HS-5 (cell line): ENCODE results near the gene C1QC.

Experiments
- DNase-seq: peaks from one replicate; pipeline ENCODE4 v3.0.0-alpha.2; 2012; ENCODE audit warnings: low read depth

The C1QC gene

DNA sequence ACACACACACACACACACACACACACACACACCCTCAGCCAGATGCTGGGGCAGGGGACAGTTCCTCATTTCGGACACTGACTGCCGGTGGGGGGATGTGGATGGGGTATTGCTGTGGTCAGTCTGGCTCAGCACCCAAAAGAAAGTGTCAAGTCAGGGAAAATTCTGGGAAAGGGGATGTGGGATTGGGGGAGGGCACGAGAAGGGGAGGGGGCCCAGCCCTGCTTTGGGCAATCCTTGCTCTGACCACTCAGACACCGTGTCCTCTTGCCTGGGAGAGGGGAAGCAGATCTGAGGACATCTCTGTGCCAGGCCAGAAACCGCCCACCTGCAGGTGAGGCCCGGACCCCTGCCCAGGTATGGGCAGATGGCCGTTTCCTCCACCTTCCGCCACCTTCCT, at the start of gene C1QC:
TSS of gene C1QC (plus strand) at position 253 of the 400 bp plus-strand sequence. CDS start 391 bp downstream, outside the sequence.
- no peak for DNase-seq

GRCh38 chr1:22594396-22594795, 49.0 kb upstream of the C1QC start:
- no peak for DNase-seq

DNA sequence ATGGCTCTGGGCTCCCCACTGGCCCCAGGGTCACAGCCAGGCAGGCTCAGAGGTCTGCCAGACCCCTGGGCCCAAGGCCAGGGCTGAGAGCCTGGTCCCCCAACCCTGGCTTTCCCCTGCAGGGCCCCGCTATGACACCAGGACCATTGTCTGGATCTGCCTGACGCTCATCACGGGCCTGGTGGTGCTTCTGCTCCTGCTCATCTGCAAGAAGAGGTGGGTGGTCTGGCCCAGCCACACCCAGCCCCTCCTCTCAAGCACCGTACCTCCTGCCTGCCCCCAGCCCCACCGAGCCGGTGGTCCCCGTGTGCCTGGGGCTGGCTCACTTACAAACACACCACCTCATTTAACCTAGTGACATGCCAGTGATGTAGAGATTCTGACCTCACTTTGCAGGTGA, 48.3 kb upstream of the C1QC start:
- DNase-seq: no peak

DNA sequence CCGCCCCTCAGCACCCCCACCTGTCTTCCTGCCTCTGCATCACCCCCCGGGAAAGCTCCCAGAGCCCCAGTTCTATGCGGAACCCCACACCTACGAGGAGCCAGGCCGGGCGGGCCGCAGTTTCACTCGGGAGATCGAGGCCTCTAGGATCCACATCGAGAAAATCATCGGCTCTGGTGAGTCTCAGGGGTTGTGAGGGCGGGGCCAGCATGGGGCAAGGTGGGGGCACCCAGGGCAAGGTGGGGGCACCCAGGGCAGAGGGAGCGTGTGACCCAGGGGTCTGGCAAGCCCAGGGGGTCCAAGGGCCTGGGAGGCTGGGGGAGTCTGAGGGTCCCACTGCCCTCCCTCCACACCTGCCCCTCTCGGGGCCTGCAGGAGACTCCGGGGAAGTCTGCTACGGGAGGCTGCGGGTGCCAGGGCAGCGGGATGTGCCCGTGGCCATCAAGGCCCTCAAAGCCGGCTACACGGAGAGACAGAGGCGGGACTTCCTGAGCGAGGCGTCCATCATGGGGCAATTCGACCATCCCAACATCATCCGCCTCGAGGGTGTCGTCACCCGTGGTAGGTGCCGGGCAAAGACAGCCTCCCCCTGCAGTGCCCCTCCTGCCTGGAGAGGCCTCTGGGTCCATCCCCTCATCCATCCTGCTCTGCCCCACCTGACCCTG, 46.0 kb upstream of the C1QC start:
- no peak for DNase-seq

DNA sequence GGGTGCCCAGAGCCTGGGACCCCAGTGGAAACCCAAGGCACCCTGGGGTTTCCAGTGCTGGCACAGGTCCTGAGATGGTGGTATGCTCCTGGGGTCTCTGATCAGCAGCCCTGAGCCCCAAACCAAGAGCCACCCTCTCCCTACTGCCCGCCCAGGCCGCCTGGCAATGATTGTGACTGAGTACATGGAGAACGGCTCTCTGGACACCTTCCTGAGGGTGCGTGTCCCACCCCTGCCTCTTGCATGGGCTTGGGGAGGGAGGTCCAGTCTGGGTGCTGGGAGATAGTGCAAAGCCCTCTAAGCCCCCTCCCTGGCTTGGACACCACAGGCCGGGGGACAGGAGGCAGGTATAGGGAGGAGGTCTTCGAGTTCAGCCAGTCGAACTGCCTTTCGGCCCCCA, 45.4 kb upstream of the C1QC start:
- DNase-seq: no peak

DNA sequence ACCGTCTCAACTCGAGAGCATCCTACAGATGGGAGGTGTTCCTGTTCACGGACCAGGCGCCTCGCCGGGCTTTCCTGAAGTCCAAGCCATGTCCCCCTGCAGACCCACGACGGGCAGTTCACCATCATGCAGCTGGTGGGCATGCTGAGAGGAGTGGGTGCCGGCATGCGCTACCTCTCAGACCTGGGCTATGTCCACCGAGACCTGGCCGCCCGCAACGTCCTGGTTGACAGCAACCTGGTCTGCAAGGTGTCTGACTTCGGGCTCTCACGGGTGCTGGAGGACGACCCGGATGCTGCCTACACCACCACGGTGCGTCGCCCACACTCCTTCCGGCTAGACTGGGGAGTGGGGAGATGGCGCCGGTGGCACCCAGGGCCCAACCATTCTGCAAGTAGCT, 44.7 kb upstream of the C1QC start:
- DNase-seq: no peak

GRCh38 chr1:22600071-22600816, 43.2 kb upstream of the C1QC start:
- DNase-seq: no peak

GRCh38 chr1:22600817-22601605, 42.4 kb upstream of the C1QC start:
- no peak for DNase-seq

DNA sequence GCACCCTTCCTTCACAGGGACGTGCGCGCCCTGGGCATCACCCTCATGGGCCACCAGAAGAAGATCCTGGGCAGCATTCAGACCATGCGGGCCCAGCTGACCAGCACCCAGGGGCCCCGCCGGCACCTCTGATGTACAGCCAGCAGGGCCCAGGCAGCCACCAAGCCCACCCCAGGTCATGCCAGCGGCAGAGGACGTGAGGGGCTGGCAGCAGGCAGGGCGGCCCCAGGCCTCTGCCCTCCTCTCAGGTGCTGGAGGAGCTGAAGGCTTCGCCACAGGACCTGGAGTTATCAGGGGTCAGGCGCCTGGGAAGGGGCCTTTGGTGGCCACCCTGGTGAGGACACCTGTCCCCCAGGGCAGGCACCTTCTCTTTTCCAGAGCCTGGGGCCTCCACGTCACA, 41.8 kb upstream of the C1QC start:
- DNase-seq: no peak

- DNase-seq: no peak
Measured at GRCh38 chr1:22602060-22602740, 41.2 kb upstream of the C1QC start.

- no peak for DNase-seq
Measured at GRCh38 chr1:22606161-22606560, 37.3 kb upstream of the C1QC start.

GRCh38 chr1:22607154-22607553, 36.3 kb upstream of the C1QC start:
- DNase-seq: no peak

DNA sequence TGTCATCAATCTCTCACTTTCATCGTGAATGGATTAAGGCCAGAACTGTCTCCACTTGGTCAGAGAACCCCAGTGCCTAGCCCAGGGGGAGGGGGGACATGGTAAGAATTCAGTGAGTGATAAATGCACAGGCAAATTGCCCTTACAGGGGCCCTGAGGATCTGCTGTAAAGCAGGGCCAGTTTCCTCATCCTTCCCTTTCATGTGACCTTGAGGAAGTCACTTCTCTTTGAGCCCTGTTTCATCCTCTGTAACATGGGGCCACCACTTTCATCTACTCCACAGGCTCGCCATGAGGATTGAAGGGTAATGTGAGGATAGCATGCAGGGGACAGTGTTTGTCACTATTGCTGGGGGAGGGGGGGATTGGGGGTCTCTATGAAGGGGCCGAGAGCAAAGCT, 35.1 kb upstream of the C1QC start:
- no peak for DNase-seq

- no peak for DNase-seq
Measured at GRCh38 chr1:22609291-22609690, 34.1 kb upstream of the C1QC start.

- DNase-seq: no peak
Measured at GRCh38 chr1:22611530-22611947, 31.9 kb upstream of the C1QC start.

DNA sequence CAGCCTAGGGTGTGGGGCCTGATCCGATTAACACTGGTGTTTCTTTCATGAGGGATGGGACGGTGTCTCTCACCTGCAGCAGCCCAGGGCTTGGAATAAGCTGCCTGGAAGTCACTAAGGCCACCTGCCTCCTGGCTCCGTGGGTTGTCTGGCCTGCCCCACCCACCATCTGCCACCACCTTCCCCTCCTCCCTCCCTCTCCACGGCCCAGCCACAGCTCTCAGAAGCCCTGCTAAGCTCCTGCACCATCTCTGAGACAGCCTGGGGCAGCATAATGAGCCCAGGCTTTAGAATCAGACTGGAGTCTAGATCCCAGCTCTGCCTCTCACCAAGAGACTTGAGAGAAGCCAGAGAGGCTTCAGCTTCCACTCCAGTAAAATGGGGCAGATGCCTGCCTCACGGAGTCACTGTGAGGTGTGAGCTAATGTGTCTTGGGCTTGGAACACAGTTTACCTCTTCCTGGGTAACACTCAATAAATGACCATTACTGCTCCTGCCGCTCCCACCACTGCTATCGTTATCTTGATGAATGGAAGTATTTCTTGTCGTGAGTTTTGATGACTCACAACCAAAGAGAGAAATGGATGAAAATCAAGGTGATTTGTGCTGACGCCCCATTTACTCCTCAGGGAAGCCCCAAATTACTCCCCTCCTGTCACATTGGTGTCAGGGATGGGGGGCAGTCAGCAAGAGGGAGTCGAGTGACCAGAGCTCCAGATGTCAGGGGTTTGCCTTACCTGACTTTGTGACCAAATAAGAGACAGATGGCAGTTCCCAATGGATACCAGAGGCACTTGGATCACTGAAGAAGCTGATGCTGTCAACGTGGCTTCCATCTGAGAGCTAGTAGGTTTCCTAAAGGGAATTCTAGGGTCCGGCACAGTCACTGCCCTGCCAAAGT, 30.5 kb upstream of the C1QC start:
- DNase-seq: no peak

DNA sequence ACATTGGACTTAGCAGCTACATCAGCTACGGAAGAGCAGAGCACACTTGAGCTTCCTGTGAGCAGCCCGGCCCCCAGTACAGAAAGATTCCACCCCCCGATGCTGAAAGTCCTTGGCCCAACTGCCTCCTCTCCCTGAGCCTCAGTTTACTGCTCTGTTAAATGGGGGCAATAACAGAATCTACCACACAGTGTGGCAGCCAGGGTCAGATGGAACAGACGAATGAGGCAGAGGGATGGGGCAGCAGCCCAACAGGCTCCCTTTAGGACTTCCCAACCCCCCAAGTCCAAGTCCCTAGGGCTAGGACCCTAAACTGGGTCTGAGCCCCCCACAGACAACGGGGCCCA, 29.9 kb upstream of the C1QC start:
- DNase-seq: no peak

GRCh38 chr1:22613951-22614350, 29.5 kb upstream of the C1QC start:
- DNase-seq: no peak

DNA sequence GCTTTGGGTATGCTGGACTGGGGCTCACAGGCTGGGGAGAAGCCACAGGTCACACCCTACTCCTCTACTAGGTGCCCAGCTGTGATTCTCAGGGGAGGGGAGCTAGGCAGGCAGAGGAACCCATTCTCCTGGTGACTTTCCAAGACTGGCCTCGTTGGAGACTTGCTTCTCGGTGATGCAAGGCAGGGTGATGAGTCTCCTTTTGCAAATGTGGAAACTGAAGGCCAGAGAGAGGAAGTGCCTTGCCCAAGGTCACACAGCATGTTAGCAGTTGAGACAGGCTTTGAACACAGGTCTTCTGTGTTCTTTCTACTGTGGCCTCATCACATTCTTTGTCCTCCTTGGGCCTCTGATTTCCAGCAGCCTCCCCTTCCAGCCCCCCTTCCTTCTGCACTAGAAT, 27.5 kb upstream of the C1QC start:
- DNase-seq: no peak

DNA sequence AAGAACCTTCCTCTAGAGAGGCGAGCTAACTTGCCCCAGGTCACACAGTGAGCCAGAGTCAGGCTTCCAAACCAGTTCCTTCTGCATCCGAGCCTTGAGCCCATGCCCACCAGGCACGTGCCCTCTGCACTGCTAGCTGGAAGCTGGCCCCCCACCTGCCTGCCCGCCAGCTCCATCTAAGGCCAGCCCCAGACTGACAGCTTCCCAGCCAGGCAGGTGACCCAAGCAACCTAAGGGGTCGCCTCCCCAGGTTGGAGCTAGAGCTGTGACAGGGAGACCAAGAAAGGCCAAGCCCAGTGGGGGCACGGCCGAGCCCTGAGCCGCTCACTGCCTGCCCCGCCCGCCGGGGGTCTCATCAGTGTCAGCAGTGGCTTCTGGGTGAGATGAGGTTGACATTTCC, 26.9 kb upstream of the C1QC start:
- DNase-seq: no peak

- DNase-seq: no peak
Measured at GRCh38 chr1:22618056-22618455, 25.4 kb upstream of the C1QC start.

GRCh38 chr1:22619252-22619651, 24.2 kb upstream of the C1QC start:
- no peak for DNase-seq
